ENCODE measurements around the gene IMPDH2. TPM values are rescaled to one million over a fixed set of nuclear protein-coding genes. Genes with fewer than 3 reads are reported as not detected.

The IMPDH2 gene
- total RNA-seq, 1 donor from 2014 or later = 465 TPM

- DNase-seq (ENCODE audit: low read depth, low spot score) = no peak
Measured at GRCh38 chr3:48984663-48985062, 44.5 kb downstream of the IMPDH2 start.

DNA sequence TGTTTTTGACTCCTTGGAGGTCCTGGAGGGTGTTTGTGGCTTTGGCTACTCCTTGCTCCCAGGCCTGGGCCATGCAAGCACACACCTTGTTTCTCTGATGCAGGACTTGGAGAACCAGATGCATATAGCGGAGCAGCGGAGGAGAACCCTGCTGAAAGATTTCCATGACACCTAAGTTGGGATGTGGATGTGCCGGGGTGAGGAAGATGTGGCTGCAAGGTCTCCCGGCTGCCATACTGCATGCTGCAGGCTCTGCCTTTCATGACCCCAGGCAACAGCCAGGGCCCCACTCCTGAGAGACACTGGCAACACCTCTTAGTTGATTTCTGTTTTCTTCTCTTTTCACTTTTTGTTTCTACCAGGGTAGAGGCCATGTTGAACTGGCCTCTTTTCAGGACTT lies 46.1 kb downstream of the IMPDH2 start:
- no peak for DNase-seq (ENCODE audit: low read depth, low spot score)

DNA sequence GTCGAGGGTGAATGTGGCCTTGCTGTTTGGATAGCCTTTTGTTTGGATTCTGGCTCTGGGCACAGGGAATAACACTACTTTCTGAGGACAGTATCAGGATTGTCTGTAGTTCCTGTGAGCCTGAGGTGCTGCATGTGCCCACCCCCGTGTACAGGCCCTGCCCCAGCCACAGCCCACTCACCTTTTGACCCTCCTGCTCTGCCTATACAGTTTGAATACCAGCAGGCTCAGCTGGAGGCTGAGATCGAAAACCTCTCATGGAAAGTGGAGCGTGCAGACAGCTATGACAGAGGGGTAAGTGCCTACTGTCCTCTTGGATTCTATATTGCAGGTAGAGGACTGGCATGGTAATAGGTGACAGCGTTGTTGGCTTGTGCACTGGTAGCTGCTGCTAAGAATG lies 46.5 kb downstream of the IMPDH2 start:
- no peak for DNase-seq (ENCODE audit: low read depth, low spot score)

- DNase-seq (ENCODE audit: low read depth, low spot score) = no peak
Measured at GRCh38 chr3:48982016-48982415, 47.2 kb downstream of the IMPDH2 start.

DNA sequence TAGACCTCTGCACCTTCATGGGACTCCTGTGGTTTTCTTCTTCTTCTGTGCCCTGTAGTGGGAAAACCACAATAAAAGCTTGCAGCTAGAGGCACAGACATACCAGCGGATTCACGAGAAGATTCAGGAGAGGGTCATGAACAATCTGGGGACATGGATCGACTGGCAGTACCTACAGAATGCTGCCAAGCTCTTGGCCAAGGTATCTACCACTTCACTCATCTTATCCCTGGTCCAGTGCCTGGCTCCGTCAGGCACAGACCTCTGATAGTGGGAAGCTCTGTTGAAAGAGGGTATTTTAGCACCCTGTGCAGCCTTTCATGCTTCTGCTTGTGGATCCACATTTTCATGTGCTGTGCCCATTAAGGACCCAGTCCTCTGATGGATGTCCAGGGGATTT lies 48.9 kb downstream of the IMPDH2 start:
- DNase-seq (ENCODE audit: low read depth, low spot score) = no peak

- DNase-seq (ENCODE audit: low read depth, low spot score) = no peak
Measured at GRCh38 chr3:48979451-48979850, 49.7 kb downstream of the IMPDH2 start.

Other genes with a start within 250 kb of the IMPDH2 start
- gene PRKAR2A, start 181.5 kb downstream of the IMPDH2 start, total RNA-seq = 46.6 and 52.0 TPM in 2 replicates
- 25.4 and 26.6 TPM in 2 replicates for gene SLC25A20, start 130.5 kb downstream of the IMPDH2 start, total RNA-seq
- 61.3 and 85.8 TPM in 2 replicates for gene ARIH2, start 110.6 kb downstream of the IMPDH2 start, total RNA-seq
- gene P4HTM, start 39.2 kb downstream of the IMPDH2 start, total RNA-seq = 25.5 and 31.1 TPM in 2 replicates
- gene WDR6, start 22.0 kb downstream of the IMPDH2 start, total RNA-seq = 66.7 and 71.2 TPM in 2 replicates
- gene DALRD3, start 10.8 kb downstream of the IMPDH2 start, total RNA-seq = 37.4 and 48.5 TPM in 2 replicates
- 62.8 and 65.7 TPM in 2 replicates for gene NDUFAF3, start 7.3 kb downstream of the IMPDH2 start, total RNA-seq
- 59.1 and 62.7 TPM in 2 replicates for gene QRICH1, start 64.7 kb upstream of the IMPDH2 start, total RNA-seq
- gene QARS1, start 75.4 kb upstream of the IMPDH2 start, total RNA-seq = 321 and 422 TPM in 2 replicates
- 42.9 and 54.2 TPM in 2 replicates for gene USP19, start 91.4 kb upstream of the IMPDH2 start, total RNA-seq
- gene LAMB2, start 103.7 kb upstream of the IMPDH2 start, total RNA-seq = 470 and 504 TPM in 2 replicates
- 16.1 and 20.1 TPM in 2 replicates for gene CCDC71, start 136.9 kb upstream of the IMPDH2 start, total RNA-seq
- 41.0 and 41.2 TPM in 2 replicates for gene KLHDC8B, start 142.2 kb upstream of the IMPDH2 start, total RNA-seq
- 1.2 and 1.4 TPM in 2 replicates for gene C3orf62, start 247.8 kb upstream of the IMPDH2 start, total RNA-seq